Kidney tubule cell (primary cell): Measurements from ENCODE around the gene R3HDM2.
A peak's percentile ranks its signal among the peaks of the same experiment; 100 is the strongest.
"Not testable (repeated sequence)": the region's sequence is repeated elsewhere in the genome, so short reads cannot be mapped to it uniquely, and the experiment has no call there.

Source experiments
- DNase-seq: peaks from one replicate; pipeline ENCODE4 v3.0.0-alpha.2; 2018; ENCODE audit warnings: low spot score

Gene R3HDM2

DNA sequence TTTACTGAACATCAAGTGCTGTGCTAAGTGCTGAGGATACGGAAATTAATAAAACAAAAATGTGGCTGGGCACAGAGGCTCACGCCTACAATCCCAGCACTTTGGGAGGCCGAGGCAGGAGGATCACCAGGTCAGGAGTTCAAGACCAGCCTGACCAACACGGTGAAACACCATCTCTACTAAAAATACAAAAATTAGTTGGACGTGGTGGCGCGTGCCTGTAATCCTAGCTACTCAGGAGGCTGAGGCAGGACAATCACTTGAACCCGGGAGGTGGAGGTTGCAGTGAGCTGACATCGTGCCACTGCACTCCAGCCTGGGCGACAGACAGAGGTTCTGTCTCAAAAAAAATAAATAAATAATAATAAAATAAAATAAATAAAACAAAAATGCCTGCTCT is 3.9 kb downstream of the R3HDM2 start:
- DNase-seq: not testable (repeated sequence)

- DNase-seq: no peak
Observed at GRCh38 chr12:57420482-57420881, 10.4 kb downstream of the R3HDM2 start.

GRCh38 chr12:57419495-57419894 is 11.3 kb downstream of the R3HDM2 start:
- DNase-seq: no peak

DNA sequence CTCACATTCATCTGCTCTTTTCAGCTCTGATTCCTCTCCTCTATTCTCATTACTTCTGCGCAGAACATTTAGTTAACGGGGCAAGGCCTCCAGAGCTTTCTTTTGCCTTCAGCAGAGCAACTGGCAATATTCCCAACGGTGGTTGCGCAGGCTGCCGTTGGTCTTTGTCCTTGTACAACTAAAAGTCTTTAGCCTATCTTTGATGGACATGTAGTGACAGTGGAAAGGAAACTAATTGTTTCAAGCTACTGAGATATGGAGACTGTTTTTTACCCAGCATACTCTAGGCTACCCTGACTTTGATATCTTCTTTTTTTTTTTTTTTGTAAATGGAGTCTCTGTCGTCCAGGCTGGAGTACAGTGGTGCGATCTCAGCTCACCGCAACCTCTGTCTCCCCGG is 12.6 kb downstream of the R3HDM2 start:
- no peak for DNase-seq

DNA sequence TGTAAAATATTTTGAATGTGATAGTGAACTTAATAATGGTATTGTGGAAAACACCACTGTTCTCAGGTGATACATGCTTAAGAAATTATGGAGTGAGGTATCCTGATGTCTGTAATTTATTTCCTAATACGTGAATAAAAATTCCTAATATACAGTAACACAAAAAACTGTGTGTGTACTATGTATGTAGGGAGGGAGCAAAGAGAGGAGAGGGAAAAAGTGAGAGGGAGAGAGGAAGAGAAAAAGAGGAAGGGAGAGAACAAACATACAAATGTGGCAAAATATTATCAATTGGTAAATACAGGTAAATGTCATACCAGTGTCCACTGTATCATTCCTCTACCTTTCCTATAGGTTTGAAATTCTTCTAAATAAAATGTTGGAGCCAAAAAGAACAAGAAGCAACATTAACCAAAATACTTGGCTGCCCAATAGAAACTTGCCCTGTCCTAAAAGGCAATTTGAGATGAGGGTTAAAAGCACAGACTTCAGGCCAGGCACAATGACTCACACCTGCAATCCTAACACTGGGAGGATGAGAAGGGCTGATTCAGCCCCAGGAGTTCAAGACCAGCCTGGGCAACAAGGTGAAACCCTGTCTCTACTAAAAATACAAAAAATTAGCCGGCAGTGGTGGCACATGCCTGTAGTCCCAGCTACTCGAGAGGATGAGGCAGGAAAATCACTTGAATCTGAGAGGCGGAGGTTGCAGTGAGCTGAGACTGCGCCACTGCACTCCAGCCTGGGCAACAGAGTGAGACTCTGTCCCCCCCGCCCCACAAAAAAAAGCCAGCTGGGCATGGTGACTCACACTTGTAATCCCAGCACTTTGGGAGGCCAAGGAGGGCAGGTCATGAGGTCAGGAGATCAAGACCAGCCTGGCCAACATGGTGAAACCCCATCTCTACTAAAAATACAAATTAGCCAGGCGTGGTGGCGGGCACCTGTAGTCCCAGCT is 14.5 kb downstream of the R3HDM2 start:
- DNase-seq: peak; percentile 30

GRCh38 chr12:57415088-57415487 is 15.8 kb downstream of the R3HDM2 start:
- DNase-seq: no peak

GRCh38 chr12:57414160-57414559 is 16.7 kb downstream of the R3HDM2 start:
- not testable (repeated sequence) for DNase-seq

DNA sequence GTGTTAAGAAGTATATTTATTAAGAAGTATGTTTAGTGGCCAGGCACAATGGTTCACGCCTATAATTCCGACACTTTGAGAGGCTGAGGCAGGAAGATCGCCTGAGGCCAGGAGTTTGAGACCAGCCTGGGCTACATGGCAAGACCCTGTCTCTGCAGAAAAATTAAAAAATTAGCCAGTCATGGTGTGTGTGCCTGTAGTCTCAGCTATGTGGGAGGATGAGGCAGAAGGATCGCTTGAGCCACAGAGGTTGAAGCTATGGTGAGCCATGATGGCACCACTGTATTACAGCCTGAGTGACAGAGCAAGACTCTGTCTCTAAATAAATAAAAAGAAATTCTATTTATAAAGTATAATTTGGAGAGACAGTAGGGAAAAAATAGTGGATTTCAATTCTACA is 20.3 kb downstream of the R3HDM2 start:
- DNase-seq: no peak

GRCh38 chr12:57404966-57405640 is 25.7 kb downstream of the R3HDM2 start:
- DNase-seq: no peak

GRCh38 chr12:57402156-57402555 is 28.7 kb downstream of the R3HDM2 start:
- DNase-seq: not testable (repeated sequence)

- no peak for DNase-seq
Observed at GRCh38 chr12:57401165-57401564, 29.7 kb downstream of the R3HDM2 start.

GRCh38 chr12:57399718-57400463 is 31.0 kb downstream of the R3HDM2 start:
- DNase-seq: peak; percentile 13

- DNase-seq: no peak
Observed at GRCh38 chr12:57397441-57397840, 33.4 kb downstream of the R3HDM2 start.

- DNase-seq: no peak
Observed at GRCh38 chr12:57395121-57395520, 35.7 kb downstream of the R3HDM2 start.

DNA sequence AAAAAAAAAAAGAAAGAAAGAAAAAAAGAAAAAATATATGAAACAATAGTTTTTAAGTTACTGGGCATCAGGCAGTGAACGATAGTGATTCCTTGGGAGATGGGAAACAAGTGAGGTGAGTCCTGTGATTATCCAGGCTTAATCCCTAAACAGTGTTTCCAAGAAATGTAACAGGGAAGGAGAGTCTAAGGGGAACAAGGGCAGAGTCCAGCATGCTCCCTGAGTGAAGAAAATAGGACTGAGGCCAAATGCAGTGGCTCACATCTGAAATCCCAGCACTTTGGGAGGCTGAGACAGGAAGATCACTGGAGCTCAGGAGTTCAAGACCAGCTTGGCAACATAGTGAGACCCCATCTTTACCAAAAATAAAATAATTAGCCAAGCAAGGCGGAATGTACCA is 40.7 kb downstream of the R3HDM2 start:
- peak; percentile 7 for DNase-seq

GRCh38 chr12:57389033-57389432 is 41.8 kb downstream of the R3HDM2 start:
- peak; percentile 94 for DNase-seq

DNA sequence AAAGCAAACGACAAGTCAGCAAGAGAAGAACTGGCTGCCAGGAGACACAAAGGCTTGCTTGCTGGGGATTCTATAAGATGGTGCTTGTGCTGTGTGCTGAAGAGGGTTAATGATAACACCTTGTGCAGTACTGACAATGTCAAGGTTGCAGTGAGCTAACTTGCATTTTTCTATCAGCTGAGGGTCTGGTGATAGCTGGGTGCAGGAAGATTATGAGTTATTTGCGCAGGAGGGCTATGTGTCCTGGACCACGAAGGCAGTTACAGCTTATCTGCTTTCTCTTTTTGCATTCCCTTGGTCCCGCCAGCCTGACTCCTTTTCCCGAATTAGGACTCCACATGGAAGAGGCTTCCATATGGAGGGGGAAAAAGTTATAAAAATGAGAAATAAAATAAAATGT is 42.4 kb downstream of the R3HDM2 start:
- no peak for DNase-seq

DNA sequence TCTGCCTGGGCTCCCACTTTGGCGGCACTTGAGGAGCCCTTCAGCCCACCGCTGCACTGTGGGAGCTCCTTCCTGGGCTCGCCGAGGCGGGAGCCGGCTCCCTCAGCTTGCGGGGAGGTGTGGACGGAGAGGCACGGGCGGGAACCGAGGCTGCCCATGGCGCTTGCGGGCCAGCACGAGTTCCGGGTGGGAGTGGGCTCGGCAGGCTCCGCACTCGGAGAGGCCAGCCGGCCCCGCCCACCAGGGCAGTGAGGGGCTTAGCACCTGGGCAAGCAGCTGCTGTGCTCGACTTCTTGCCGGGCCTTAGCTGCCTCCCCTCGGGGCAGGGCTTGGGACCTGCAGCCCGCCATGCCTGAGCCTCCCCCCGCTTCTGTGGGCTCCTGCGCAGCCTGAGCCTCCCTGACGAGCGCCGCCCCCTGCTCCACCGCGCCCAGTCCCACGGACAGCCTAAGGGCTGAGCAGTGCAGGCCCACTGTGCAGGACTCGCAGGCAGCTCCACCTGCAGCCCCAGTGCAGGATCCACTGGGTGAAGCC is 44.6 kb downstream of the R3HDM2 start:
- no peak for DNase-seq

- DNase-seq: no peak
Observed at GRCh38 chr12:57385586-57385985, 45.3 kb downstream of the R3HDM2 start.

- DNase-seq: no peak
Observed at GRCh38 chr12:57384478-57384877, 46.4 kb downstream of the R3HDM2 start.

- peak; percentile 18 for DNase-seq
Observed at GRCh38 chr12:57381693-57382220, 49.1 kb downstream of the R3HDM2 start.

GRCh38 chr12:57380300-57380699 is 50.5 kb downstream of the R3HDM2 start:
- DNase-seq: no peak
